IMR-90 (cell line): Measurements from ENCODE around the gene NTM. TPM values are rescaled to one million over a fixed set of nuclear protein-coding genes. Genes with fewer than 3 reads are reported as not detected.

ENCODE experiments used
- ATAC-seq: fragments of 200-7000 bp; cut with Tn5 transposase; 2 replicates; pipeline ENCODE4 v1.9.1; 2020; ENCODE audit warnings: low read depth, mild to moderate bottlenecking, moderate library complexity
- BruUV-seq: library from RNA; stranded (reverse); fragments of 400-500 nt; replicated peaks from 2 replicates; lab custom pipeline; 2021; lab: Mats Ljungman, UMichigan
- CTCF ChIA-PET: fragments of 300-600 bp; formaldehyde crosslinking; extraction: SDS; loops from one replicate; lab custom pipeline; 2021; ENCODE audit warnings: antibody characterized with exemption; lab: Yijun Ruan, JAX
- POLR2A ChIA-PET: fragments of 300-600 bp; sonication (Branson Sonifier 250); formaldehyde crosslinking; loops from one replicate; lab custom pipeline; 2022; ENCODE audit warnings: antibody characterized with exemption; ENCODE audit not compliant: unreplicated experiment; lab: Charles Lee
- DNase-seq: peaks from one replicate; pipeline ENCODE4 v3.0.0; 2013
- H2AFZ ChIP-seq: replicated peaks from 2 replicates; pipeline ENCODE3; 2013; ENCODE audit warnings: low read length, mild to moderate bottlenecking; ENCODE audit not compliant: poor library complexity
- H2AK5ac ChIP-seq: 2 replicates; pipeline ENCODE4 v1.6.1; 2013; ENCODE audit warnings: low read depth, low read length, inconsistent platforms
- H2AK9ac ChIP-seq: replicated peaks from 2 replicates; pipeline ENCODE3; 2013; ENCODE audit warnings: mild to moderate bottlenecking, low read depth, low read length, moderate library complexity; ENCODE audit not compliant: poor library complexity
- H2BK120ac ChIP-seq: 2 replicates; pipeline ENCODE4 v1.6.1; 2013; ENCODE audit warnings: low read depth, low read length, inconsistent platforms
- H2BK15ac ChIP-seq: 3 replicates; pipeline ENCODE4 v1.6.1; 2013; ENCODE audit warnings: low read depth, low read length, inconsistent platforms
- H2BK20ac ChIP-seq: 2 replicates; pipeline ENCODE4 v1.6.1; 2013; ENCODE audit warnings: low read depth, mild to moderate bottlenecking, inconsistent platforms, low read length, moderate library complexity
- H2BK5ac ChIP-seq: 2 replicates; pipeline ENCODE4 v1.6.1; 2013; ENCODE audit warnings: mild to moderate bottlenecking, low read depth, low read length, inconsistent platforms; ENCODE audit not compliant: poor library complexity, severe bottlenecking
- H3K14ac ChIP-seq: replicated peaks from 2 replicates; pipeline ENCODE4 v1.6.1; 2013; ENCODE audit warnings: low read depth, low read length, inconsistent platforms
- H3K18ac ChIP-seq: 2 replicates; pipeline ENCODE4 v1.6.1; 2013; ENCODE audit warnings: low read depth, low read length, control low read depth
- H3K23ac ChIP-seq: 2 replicates; pipeline ENCODE4 v1.6.1; 2013; ENCODE audit warnings: low read depth, low read length, inconsistent platforms
- H3K27ac ChIP-seq: 2 replicates; pipeline ENCODE4 v1.5.1; 2013; ENCODE audit warnings: mild to moderate bottlenecking, control low read depth, low read length; ENCODE audit not compliant: insufficient read depth
- H3K27me3 ChIP-seq: 2 replicates; pipeline ENCODE4 v1.6.1; 2013; ENCODE audit warnings: low read length; ENCODE audit not compliant: control insufficient read depth, insufficient read depth
- H3K36me3 ChIP-seq: 2 replicates; pipeline ENCODE4 v1.6.1; 2013; ENCODE audit warnings: low read length, mixed read lengths; ENCODE audit not compliant: control insufficient read depth, insufficient read depth
- H3K4ac ChIP-seq: 2 replicates; pipeline ENCODE4 v1.6.1; 2013; ENCODE audit warnings: low read depth, low read length, inconsistent platforms
- H3K4me1 ChIP-seq: 2 replicates; pipeline ENCODE4 v1.6.1; 2013; ENCODE audit warnings: low read length, mixed read lengths; ENCODE audit not compliant: control insufficient read depth, insufficient read depth
- H3K4me2 ChIP-seq: 2 replicates; pipeline ENCODE4 v1.6.1; 2013; ENCODE audit warnings: low read depth, mild to moderate bottlenecking, control low read depth, low read length, moderate library complexity
- H3K4me3 ChIP-seq: 2 replicates; pipeline ENCODE4 v1.5.1; 2013; ENCODE audit warnings: low read depth, mild to moderate bottlenecking, control low read depth, low read length, moderate library complexity; ENCODE audit not compliant: insufficient read depth
- H3K56ac ChIP-seq: 2 replicates; pipeline ENCODE4 v1.6.1; 2013; ENCODE audit warnings: low read length, inconsistent platforms; ENCODE audit not compliant: insufficient read depth; ENCODE audit errors: extremely low read depth
- H3K79me1 ChIP-seq, 2 experiments: 2 replicates each; pipeline ENCODE4 v1.6.1; 2013; ENCODE audit warnings: low read length in 2 of 2, inconsistent platforms in 1 of 2, low read depth in 1 of 2
- H3K9ac ChIP-seq: 2 replicates; pipeline ENCODE4 v1.6.1; 2013; ENCODE audit warnings: low read depth, low read length, control low read depth
- H3K9me1 ChIP-seq: 2 replicates; pipeline ENCODE4 v1.6.1; 2013; ENCODE audit warnings: low read length, inconsistent platforms; ENCODE audit not compliant: insufficient read depth
- H3K9me3 ChIP-seq: 2 replicates; pipeline ENCODE4 v1.6.1; 2013; ENCODE audit warnings: low read length; ENCODE audit not compliant: control insufficient read depth, insufficient read depth
- H4K20me1 ChIP-seq: 2 replicates; pipeline ENCODE4 v1.6.1; 2013; ENCODE audit warnings: low read length, inconsistent platforms; ENCODE audit not compliant: insufficient read depth
- H4K5ac ChIP-seq: 2 replicates; pipeline ENCODE4 v1.6.1; 2013; ENCODE audit warnings: mild to moderate bottlenecking, low read depth, low read length, control low read depth
- H4K8ac ChIP-seq, 2 experiments: 2 replicates each; pipeline ENCODE4 v1.6.1; 2013; ENCODE audit warnings: low read depth in 2 of 2, low read length in 2 of 2, control low read depth in 1 of 2, inconsistent platforms in 1 of 2
- H4K91ac ChIP-seq: 2 replicates; pipeline ENCODE4 v1.6.1; 2013; ENCODE audit warnings: low read depth, low read length, inconsistent platforms; ENCODE audit not compliant: insufficient read depth
- MAZ ChIP-seq: IDR thresholded peaks from 2 replicates; pipeline ENCODE4 v1.6.1; 2012; ENCODE audit warnings: low read depth, mild to moderate bottlenecking, low read length, improper control_type of control experiment, moderate library complexity, borderline replicate concordance
- WGBS, 2 experiments: methylation state at CpG; one replicate each; pipeline versions ENCODE4 v1.1.5 to v1.1.7; 2013; ENCODE audit warnings: missing lambda C conversion rate in 2 of 2; ENCODE audit not compliant: insufficient read length in 1 of 2; ENCODE audit errors: extremely low coverage in 2 of 2; 5-methylcytosine and 5-hydroxymethylcytosine counted together
- dilution Hi-C: fragments of 300-500 bp; cut with HindIII; formaldehyde crosslinking; loops from one replicate; pipeline ENCODE4 v1.14.3; 2018; ENCODE audit warnings: low sequenced_read_pairs; ENCODE audit not compliant: unreplicated experiment
- in situ Hi-C: fragments of 300-500 bp; cut with MboI; formaldehyde crosslinking; loops from 3 replicates; pipeline ENCODE4 v1.14.3; 2019; ENCODE audit warnings: low sequenced_read_pairs, inconsistent platforms, mixed read lengths
- intact Hi-C: fragments of 100-400 bp; cut with micrococcal nuclease; formaldehyde crosslinking; loops from 2 replicates; pipeline ENCODE4 v1.10.0; 2022
- polyA plus RNA-seq, 3 experiments: library from polyadenylated mRNA; depleted of rRNA; stranded (reverse); fragments of >200 nt; gene quantifications; 2 replicates each; pipeline ENCODE4 v1.2.3, GENCODE V29; 2012; ENCODE audit warnings: low replicate concordance in 1 of 3
- total RNA-seq: library from RNA; depleted of rRNA; stranded (reverse); fragments of >200 nt; gene quantifications from 2 replicates; pipeline ENCODE4 v1.2.3, GENCODE V29; 2012

Gene NTM
- total and polyA plus RNA-seq, 2 of the 4 experiments (the other 2 are of a cell fraction), result 19.5 to 25.5 TPM

DNA sequence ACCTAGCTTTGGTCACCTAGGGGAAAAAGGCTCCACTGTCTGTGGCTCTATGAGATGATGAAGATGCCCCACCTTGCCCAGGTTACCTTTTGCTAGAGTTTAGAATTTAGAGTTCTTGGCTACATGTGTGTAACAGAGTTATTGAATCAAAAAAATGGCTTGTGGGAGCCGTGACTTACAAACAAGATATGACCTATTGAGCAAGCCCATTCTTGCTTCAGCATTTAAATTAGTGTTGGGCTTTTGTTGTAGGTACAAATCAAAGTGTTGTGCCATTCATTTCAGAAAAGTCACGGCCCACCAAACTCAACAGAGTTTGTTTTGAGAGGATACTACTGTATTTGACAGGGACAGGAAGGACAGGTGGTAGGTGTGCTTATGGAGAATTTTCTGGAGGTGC is 768.8 kb downstream of the NTM start:
- H3K4me3 ChIP-seq, result no peak overlapping the region
- H3K4ac ChIP-seq, result no peak overlapping the region
- H4K5ac ChIP-seq, result no peak overlapping the region
- dilution Hi-C loops, result no loop called here
- no peak overlapping the region for H3K27ac ChIP-seq
- no peak overlapping the region for H2AK9ac ChIP-seq
- H3K14ac ChIP-seq, result no peak overlapping the region
- no peak overlapping the region for H2BK5ac ChIP-seq
- no TSS peak for BruUV-seq
- H3K4me1 ChIP-seq, result no peaks in the 10 kb centered on the region
- ChIA-PET POLR2A (no interaction called here), CTCF (interaction anchor here (0.6 kb wide), 1 partner anchor 12 kb away, joined by 3 read pairs; no protein-coding TSS in a partner anchor)
- H2AFZ ChIP-seq, result no peak overlapping the region
- H3K4me2 ChIP-seq, result no peak overlapping the region
- no peak overlapping the region for H3K9ac ChIP-seq
- no peaks in the 10 kb centered on the region for H4K20me1 ChIP-seq
- no peaks in the 10 kb centered on the region for H3K27me3 ChIP-seq
- H2BK20ac ChIP-seq, result no peak overlapping the region
- H3K18ac ChIP-seq, result no peak overlapping the region
- DNase-seq (no peak), ATAC-seq (no peak)
- H4K91ac ChIP-seq, result no peak overlapping the region
- H2BK15ac ChIP-seq, result no peak overlapping the region
- H3K79me1 ChIP-seq, result peaks cover 0 to 31% of the 10 kb centered on the region in 2 experiments; a peak in 3 of 4 replicates
- H3K9me1 ChIP-seq, result peaks cover 12% of the 10 kb centered on the region
- H3K56ac ChIP-seq, result no peak overlapping the region
- in situ Hi-C loops, result loop anchor here (5.0 kb wide), 1 partner anchor 452 kb away; no protein-coding TSS in a partner anchor
- no CpG with 5 or more reads among the region's 2 CpGs for WGBS, 2 experiments
- intact Hi-C loops, result loop anchor here (10.0 kb wide), 1 partner anchor 926 kb away; no protein-coding TSS in a partner anchor
- no peak for TF ChIP-seq MAZ
- no peaks in the 10 kb centered on the region for H3K9me3 ChIP-seq
- H3K23ac ChIP-seq, result no peak overlapping the region
- H4K8ac ChIP-seq, result no peak overlapping the region
- no peak overlapping the region for H2AK5ac ChIP-seq
- no peaks in the 10 kb centered on the region for H3K36me3 ChIP-seq
- H2BK120ac ChIP-seq, result no peak overlapping the region
